PC-3 (cell line): ENCODE results near the gene EVA1B. TPM values are rescaled to one million over a fixed set of nuclear protein-coding genes. Genes with fewer than 3 reads are reported as not detected.

Experiments used
- ATAC-seq: fragments of 200-7000 bp; cut with Tn5 transposase; 2 replicates; pipeline ENCODE4 v1.9.1; 2020; ENCODE audit warnings: mild to moderate bottlenecking, moderate library complexity
- BruUV-seq: library from RNA; stranded (reverse); fragments of 400-500 nt; replicated peaks from 2 replicates; lab custom pipeline; 2021; lab: Mats Ljungman, UMichigan
- CTCF ChIA-PET: fragments of 300-600 bp; sonication (Branson Sonifier 250); formaldehyde crosslinking; loops from one replicate; lab custom pipeline; 2022; ENCODE audit warnings: antibody characterized with exemption; lab: Charles Lee
- POLR2A ChIA-PET: fragments of 300-600 bp; sonication (Branson Sonifier 250); formaldehyde crosslinking; loops from one replicate; lab custom pipeline; 2022; ENCODE audit warnings: antibody characterized with exemption; ENCODE audit not compliant: unreplicated experiment; lab: Charles Lee
- DNase-seq: peaks from one replicate; pipeline ENCODE4 v3.0.0-alpha.2; 2015
- H2AFZ ChIP-seq: fragments of 300-600 bp; sonication (generic); 2 replicates; pipeline ENCODE4 v1.6.0; 2016; ENCODE audit warnings: antibody characterized with exemption, low read length
- H3F3A ChIP-seq: fragments of 300-600 bp; sonication (generic); one replicate; pipeline ENCODE4 v1.6.0; 2017; ENCODE audit warnings: antibody characterized with exemption, low read length, control low read depth, mild to moderate bottlenecking; ENCODE audit not compliant: unreplicated experiment
- H3K27ac ChIP-seq: fragments of 300-600 bp; sonication (generic); 2 replicates; pipeline ENCODE4 v1.5.1; 2016; ENCODE audit warnings: mild to moderate bottlenecking, low read length
- H3K27me3 ChIP-seq: fragments of 300-600 bp; sonication (generic); 2 replicates; pipeline ENCODE4 v1.6.1; 2016; ENCODE audit warnings: low read length, mixed read lengths
- H3K36me3 ChIP-seq: fragments of 300-600 bp; sonication (generic); 2 replicates; pipeline ENCODE4 v1.6.1; 2016; ENCODE audit warnings: low read depth, mixed run types, low read length, mixed read lengths
- H3K4me1 ChIP-seq: fragments of 300-600 bp; sonication (generic); 2 replicates; pipeline ENCODE4 v1.5.1; 2016; ENCODE audit warnings: low read length; ENCODE audit not compliant: insufficient read depth
- H3K4me2 ChIP-seq: fragments of 300-600 bp; sonication (generic); 2 replicates; pipeline ENCODE4 v1.6.0; 2016; ENCODE audit warnings: low read length
- H3K4me3 ChIP-seq: fragments of 300-600 bp; sonication (generic); 2 replicates; pipeline ENCODE4 v1.5.1; 2016; ENCODE audit warnings: mild to moderate bottlenecking, low read length, mixed read lengths
- H3K79me2 ChIP-seq: fragments of 300-600 bp; sonication (generic); 2 replicates; pipeline ENCODE4 v1.6.1; 2017; ENCODE audit warnings: low read length, mixed read lengths
- H3K9ac ChIP-seq: fragments of 300-600 bp; sonication (generic); 2 replicates; pipeline ENCODE4 v1.6.0; 2016; ENCODE audit warnings: mild to moderate bottlenecking, low read length
- H3K9me2 ChIP-seq: fragments of 300-600 bp; sonication (generic); replicated peaks from 2 replicates; pipeline ENCODE4 v1.6.1; 2016; ENCODE audit warnings: mixed run types, low read length, mixed read lengths
- H3K9me3 ChIP-seq: fragments of 300-600 bp; sonication (generic); 2 replicates; pipeline ENCODE4 v1.6.1; 2016; ENCODE audit warnings: low read length, mixed read lengths
- H4K20me1 ChIP-seq: fragments of 300-600 bp; sonication (generic); 2 replicates; pipeline ENCODE4 v1.6.1; 2016; ENCODE audit warnings: low read length, mixed read lengths
- EZH2 ChIP-seq: fragments of 300-600 bp; sonication (generic); IDR thresholded peaks from one replicate; pipeline ENCODE4 v1.6.1; 2017; ENCODE audit warnings: antibody characterized with exemption, mild to moderate bottlenecking, low read length; ENCODE audit not compliant: unreplicated experiment
- EZH2phosphoT487 ChIP-seq: fragments of 300-600 bp; sonication (generic); IDR thresholded peaks from 2 replicates; pipeline ENCODE4 v1.6.1; 2018; ENCODE audit warnings: mild to moderate bottlenecking, antibody characterized with exemption, low read length, borderline replicate concordance
- intact Hi-C: fragments of 100-400 bp; cut with micrococcal nuclease; formaldehyde crosslinking; loops from 2 replicates; pipeline ENCODE4 v1.9.0; 2023
- total RNA-seq: library from RNA; depleted of rRNA; stranded (reverse); fragments of >200 nt; gene quantifications from 2 replicates; pipeline ENCODE4 v1.2.3, GENCODE V29; 2014
- TF ChIP-seq, protein P1 (sequence below): fragments of 300-600 bp; sonication (generic); conservative IDR thresholded peaks from 2 replicates; pipeline ENCODE4 v1.5.1; 2017; ENCODE audit warnings: antibody characterized with exemption, low read depth, mild to moderate bottlenecking, low read length

Gene EVA1B
- total RNA-seq, 1 experiment from 2014 or later = 89.1 TPM

DNA sequence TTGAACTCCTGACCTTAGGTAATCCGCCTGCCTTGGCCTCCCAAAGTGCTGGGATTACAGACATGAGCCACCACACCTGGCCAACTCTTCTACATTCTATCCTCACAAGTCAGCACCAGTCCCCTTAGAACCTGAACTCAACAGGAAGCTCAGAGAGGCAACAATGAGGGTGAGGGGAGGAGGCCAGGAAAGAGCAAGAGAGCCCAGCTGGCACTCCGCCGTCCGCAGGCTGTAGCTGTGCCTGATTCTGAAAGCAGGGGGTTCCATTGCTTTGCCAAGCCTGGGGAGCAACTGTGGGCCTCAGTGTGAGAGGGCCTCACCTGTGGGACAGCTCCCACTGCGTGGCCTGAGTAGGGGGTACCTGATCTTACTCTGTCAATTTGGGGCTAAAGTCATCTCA lies 43.6 kb upstream of the EVA1B start:
- BruUV-seq = no TSS peak
- H3F3A ChIP-seq = no peaks in the 10 kb centered on the region
- POLR2A ChIA-PET = no interaction called here
- no peak overlapping the region for H2AFZ ChIP-seq
- CTCF ChIA-PET = no interaction called here
- ATAC-seq (no peak), DNase-seq (no peak)
- no peak overlapping the region for H3K4me2 ChIP-seq
- TF ChIP-seq EZH2 = no peak
- TF ChIP-seq EZH2phosphoT487 = no peak
- TF ChIP-seq, protein P1, sequence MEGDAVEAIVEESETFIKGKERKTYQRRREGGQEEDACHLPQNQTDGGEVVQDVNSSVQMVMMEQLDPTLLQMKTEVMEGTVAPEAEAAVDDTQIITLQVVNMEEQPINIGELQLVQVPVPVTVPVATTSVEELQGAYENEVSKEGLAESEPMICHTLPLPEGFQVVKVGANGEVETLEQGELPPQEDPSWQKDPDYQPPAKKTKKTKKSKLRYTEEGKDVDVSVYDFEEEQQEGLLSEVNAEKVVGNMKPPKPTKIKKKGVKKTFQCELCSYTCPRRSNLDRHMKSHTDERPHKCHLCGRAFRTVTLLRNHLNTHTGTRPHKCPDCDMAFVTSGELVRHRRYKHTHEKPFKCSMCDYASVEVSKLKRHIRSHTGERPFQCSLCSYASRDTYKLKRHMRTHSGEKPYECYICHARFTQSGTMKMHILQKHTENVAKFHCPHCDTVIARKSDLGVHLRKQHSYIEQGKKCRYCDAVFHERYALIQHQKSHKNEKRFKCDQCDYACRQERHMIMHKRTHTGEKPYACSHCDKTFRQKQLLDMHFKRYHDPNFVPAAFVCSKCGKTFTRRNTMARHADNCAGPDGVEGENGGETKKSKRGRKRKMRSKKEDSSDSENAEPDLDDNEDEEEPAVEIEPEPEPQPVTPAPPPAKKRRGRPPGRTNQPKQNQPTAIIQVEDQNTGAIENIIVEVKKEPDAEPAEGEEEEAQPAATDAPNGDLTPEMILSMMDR = no peak
- H3K9me3 ChIP-seq = no peaks in the 10 kb centered on the region
- no peak overlapping the region for H3K4me3 ChIP-seq
- no peaks in the 10 kb centered on the region for H3K27me3 ChIP-seq
- H3K36me3 ChIP-seq = peaks cover 22% of the 10 kb centered on the region
- H3K27ac ChIP-seq = no peak overlapping the region
- H3K9ac ChIP-seq = no peak overlapping the region
- no peaks in the 10 kb centered on the region for H4K20me1 ChIP-seq
- no peaks in the 10 kb centered on the region for H3K9me2 ChIP-seq
- intact Hi-C loops = no loop called here
- peaks cover 61% of the 10 kb centered on the region for H3K79me2 ChIP-seq
- H3K4me1 ChIP-seq = peaks cover 16% of the 10 kb centered on the region; the same call in 1 of the 2 replicates

DNA sequence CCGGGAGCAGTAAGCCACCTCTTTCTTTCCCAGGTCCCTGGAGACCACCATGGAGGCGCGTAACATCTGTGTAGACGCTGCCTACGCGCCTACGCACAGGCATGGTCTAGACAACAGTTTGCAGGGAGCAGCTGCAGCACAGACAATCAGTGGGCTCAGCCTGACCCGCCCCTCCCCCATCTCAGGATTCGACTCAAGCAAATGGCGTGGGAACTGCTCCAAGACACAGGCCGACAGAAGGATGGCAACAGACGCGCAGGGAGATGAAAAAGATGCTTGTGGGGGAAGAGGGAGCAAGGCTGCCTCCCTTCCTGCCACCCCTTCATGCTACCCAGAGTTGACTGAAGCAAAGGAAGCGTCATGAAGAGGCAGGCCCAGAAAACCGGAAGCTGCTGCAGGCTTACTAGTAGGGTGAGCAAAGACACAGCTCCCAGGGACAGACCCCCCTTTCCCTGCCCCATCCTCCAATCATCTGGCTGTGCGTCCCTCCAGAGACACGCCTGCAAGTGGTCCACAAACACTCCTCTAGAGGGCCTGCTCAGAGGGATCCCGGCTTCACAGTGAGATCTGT lies 42.7 kb upstream of the EVA1B start:
- CTCF ChIA-PET = no interaction called here

DNA sequence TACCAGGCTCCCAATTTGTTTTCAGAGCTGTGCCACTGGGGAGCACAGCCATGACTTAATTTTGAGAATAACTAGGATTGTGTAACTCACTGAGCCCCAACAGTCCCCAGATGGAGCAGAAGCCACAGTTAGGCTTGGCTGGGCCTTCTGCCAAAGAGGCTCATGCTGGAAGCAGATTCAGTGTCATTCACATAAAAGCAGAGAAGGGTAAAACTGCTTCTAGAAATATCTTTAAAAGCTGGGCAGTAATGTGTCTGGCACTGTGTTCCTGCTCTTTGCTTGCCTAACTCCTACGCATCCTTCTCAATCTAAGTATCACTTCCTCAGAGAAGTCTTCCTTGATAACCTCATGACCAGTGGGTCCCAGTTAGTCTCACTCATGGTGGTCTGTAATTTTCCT lies 41.9 kb upstream of the EVA1B start:
- no peak overlapping the region for H3K27ac ChIP-seq
- BruUV-seq = no TSS peak
- H3K9ac ChIP-seq = no peak overlapping the region
- no peaks in the 10 kb centered on the region for H3K27me3 ChIP-seq
- ChIA-PET CTCF (no interaction called here), POLR2A (no interaction called here)
- peaks cover 37% of the 10 kb centered on the region for H3K36me3 ChIP-seq
- no peak overlapping the region for H3K4me2 ChIP-seq
- no peak overlapping the region for H2AFZ ChIP-seq
- TF ChIP-seq EZH2 (no peak), EZH2phosphoT487 (no peak)
- TF ChIP-seq, protein P1 = no peak
- intact Hi-C loops = no loop called here
- peaks cover 16% of the 10 kb centered on the region; the same call in 1 of the 2 replicates for H3K4me1 ChIP-seq
- no peak overlapping the region for H3K4me3 ChIP-seq
- H3K79me2 ChIP-seq = peaks cover 54% of the 10 kb centered on the region
- no peaks in the 10 kb centered on the region for H3K9me3 ChIP-seq
- no peaks in the 10 kb centered on the region for H3K9me2 ChIP-seq
- ATAC-seq (no peak), DNase-seq (no peak)
- no peaks in the 10 kb centered on the region for H3F3A ChIP-seq
- H4K20me1 ChIP-seq = no peaks in the 10 kb centered on the region

More for the DNA sequence above, 42.7 kb upstream of the EVA1B start:
- POLR2A ChIA-PET = no interaction called here
- H3K4me3 ChIP-seq = no peak overlapping the region
- ATAC-seq (no peak), DNase-seq (no peak)
- H3K9me3 ChIP-seq = no peaks in the 10 kb centered on the region
- no peaks in the 10 kb centered on the region for H4K20me1 ChIP-seq
- H3K4me1 ChIP-seq = peaks cover 12% of the 10 kb centered on the region; the same call in 1 of the 2 replicates
- H3K27ac ChIP-seq = no peak overlapping the region
- peaks cover 31% of the 10 kb centered on the region for H3K36me3 ChIP-seq
- no TSS peak for BruUV-seq
- H3K9me2 ChIP-seq = no peaks in the 10 kb centered on the region
- TF ChIP-seq EZH2phosphoT487 (no peak), EZH2 (no peak)
- TF ChIP-seq, protein P1 = no peak
- H2AFZ ChIP-seq = no peak overlapping the region
- no peaks in the 10 kb centered on the region for H3K27me3 ChIP-seq
- intact Hi-C loops = no loop called here
- H3K79me2 ChIP-seq = peaks cover 62% of the 10 kb centered on the region
- H3K4me2 ChIP-seq = no peak overlapping the region
- H3K9ac ChIP-seq = no peak overlapping the region
- no peaks in the 10 kb centered on the region for H3F3A ChIP-seq
